Epithelial cell of proximal tubule (primary cell): ENCODE data around the gene INPP5D. TPM values are rescaled to one million over a fixed set of nuclear protein-coding genes. Genes with fewer than 3 reads are reported as not detected.

Experiments used
- DNase-seq: peaks from one replicate; pipeline ENCODE4 v3.0.0-alpha.2; 2011; ENCODE audit warnings: low read depth
- H3K4me3 ChIP-seq: 2 replicates; pipeline ENCODE4 v1.5.1; 2011; ENCODE audit warnings: low read depth, mild to moderate bottlenecking, low read length
- CTCF ChIP-seq: conservative IDR thresholded peaks from 2 replicates; pipeline ENCODE4 v1.5.1; 2012; ENCODE audit warnings: low read depth, mild to moderate bottlenecking, low read length
- total RNA-seq: library from RNA; depleted of rRNA; stranded (reverse); fragments of >200 nt; gene quantifications from 2 replicates; pipeline ENCODE4 v1.2.3, GENCODE V29; 2015

Gene INPP5D
- total RNA-seq, 1 donor from 2014 or later, result 1.8 TPM

DNA sequence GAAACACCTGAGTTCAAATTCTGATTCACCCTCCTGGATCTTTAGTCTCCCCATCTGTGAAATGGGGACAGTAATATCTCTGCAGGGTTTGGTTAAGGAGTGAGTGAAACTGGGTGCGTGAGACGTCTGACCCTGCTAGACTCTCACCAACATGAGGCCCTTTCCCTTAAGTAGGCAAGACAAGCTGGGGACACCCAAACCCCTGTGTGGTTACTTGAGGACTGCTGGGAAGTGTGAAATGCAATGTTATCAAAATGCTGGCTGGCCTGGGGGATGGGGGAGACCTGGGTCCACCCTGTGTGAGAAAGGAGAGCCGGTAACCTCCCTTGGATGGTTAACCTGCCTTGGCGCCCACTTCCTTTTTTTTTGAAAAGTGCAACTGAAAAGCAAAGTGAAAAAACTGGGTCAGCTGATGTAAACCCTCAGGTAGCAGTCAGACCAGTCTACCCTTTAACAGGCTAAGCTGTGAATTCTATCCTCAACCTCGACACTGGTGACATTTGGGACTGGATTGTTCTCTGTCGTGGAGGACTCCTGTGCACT lies 82.3 kb downstream of the INPP5D start:
- DNase-seq, result no peak
- H3K4me3 ChIP-seq, result no peak overlapping the region
- no peak for TF ChIP-seq CTCF

GRCh38 chr2:233143700-233144331 lies 83.7 kb downstream of the INPP5D start:
- DNase-seq, result no peak
- no peak overlapping the region for H3K4me3 ChIP-seq
- TF ChIP-seq CTCF, result no peak

DNA sequence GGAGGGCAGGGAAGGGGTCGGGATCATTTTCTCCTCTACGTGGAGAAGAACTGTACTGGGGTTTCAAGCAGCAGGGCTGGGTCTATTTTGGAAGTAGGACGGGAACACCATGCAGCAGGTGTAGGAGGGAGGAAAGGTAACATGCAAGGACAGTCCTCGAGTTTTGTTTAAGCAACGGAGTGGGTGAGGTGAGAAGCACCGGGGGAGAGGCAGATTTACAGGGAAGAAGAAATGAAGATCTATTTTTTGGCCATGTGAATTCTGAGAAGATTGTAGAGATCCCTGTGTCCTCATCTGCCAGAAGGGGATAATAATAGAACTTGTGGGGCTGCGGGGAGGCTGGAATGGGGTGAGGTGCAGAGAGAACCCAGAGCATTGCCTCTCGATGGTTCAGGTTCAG lies 85.6 kb downstream of the INPP5D start:
- no peak for DNase-seq
- H3K4me3 ChIP-seq, result no peak overlapping the region
- TF ChIP-seq CTCF, result no peak

DNA sequence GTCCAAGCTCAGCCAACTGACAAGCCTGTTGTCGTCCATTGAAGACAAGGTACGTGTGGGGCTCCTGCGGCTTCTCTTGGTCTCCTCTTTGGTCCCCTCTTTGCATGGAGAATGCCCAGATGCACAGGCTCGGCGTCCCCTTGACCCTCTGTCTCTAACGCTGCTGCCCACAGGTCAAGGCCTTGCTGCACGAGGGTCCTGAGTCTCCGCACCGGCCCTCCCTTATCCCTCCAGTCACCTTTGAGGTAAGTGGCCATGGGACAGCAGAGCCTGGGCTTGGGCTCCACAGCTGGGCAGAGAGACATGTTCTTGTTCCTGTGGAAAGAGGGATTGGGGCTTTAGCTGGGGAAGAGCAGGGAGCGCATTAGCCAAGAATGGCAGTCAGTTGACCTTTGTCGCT lies 86.1 kb downstream of the INPP5D start:
- DNase-seq, result no peak
- TF ChIP-seq CTCF, result no peak
- H3K4me3 ChIP-seq, result no peak overlapping the region

GRCh38 chr2:233147136-233147828 lies 87.1 kb downstream of the INPP5D start:
- H3K4me3 ChIP-seq, result no peak overlapping the region

DNA sequence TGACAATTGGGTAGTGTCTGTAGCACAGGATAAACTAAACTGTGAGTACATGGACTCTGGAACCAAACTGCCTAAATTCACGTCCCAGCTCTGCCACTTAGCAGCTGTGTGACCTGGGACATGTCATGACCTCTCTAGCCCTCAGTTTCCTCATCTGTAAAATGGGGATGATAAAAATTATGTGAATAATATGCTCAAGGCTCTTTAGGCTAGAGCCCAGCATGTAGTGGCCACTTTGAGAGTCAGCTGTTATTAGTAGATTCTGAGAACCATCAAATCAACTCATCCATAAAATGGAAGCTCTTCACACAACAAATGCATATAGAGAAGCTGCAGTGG lies 87.7 kb downstream of the INPP5D start:
- no peak for TF ChIP-seq CTCF
- no peak for DNase-seq

More at GRCh38 chr2:233147136-233147828, 87.1 kb downstream of the INPP5D start:
- no peak for TF ChIP-seq CTCF
- DNase-seq, result no peak

GRCh38 chr2:233148354-233148753 lies 88.2 kb downstream of the INPP5D start:
- DNase-seq, result no peak
- no peak overlapping the region for H3K4me3 ChIP-seq
- no peak for TF ChIP-seq CTCF

More for the DNA sequence above, 87.7 kb downstream of the INPP5D start:
- no peak overlapping the region for H3K4me3 ChIP-seq
